GM21528 (cell line): Measurements from ENCODE around the gene BANP.
"Not testable (repeated sequence)": the region's sequence is repeated elsewhere in the genome, so short reads cannot be mapped to it uniquely, and the experiment has no call there.

Experiments used
- ATAC-seq: cut with Tn5 transposase; IDR thresholded peaks from one replicate; pipeline ENCODE4 v1.9.1; 2021; ENCODE audit warnings: mild to moderate bottlenecking, moderate library complexity; ENCODE audit not compliant: unreplicated experiment, low FRiP score

BANP gene

GRCh38 chr16:87926246-87927194 is 24.7 kb upstream of the BANP start:
- ATAC-seq = no peak

- no peak for ATAC-seq
These were observed 24.1 kb upstream of the BANP start for GRCh38 chr16:87927195-87927562.

GRCh38 chr16:87929986-87930385 is 21.2 kb upstream of the BANP start:
- no peak for ATAC-seq

- no peak for ATAC-seq
These were observed 20.8 kb upstream of the BANP start for GRCh38 chr16:87930456-87930855.

GRCh38 chr16:87931504-87931903 is 19.7 kb upstream of the BANP start:
- ATAC-seq = no peak

GRCh38 chr16:87932475-87933139 is 18.6 kb upstream of the BANP start:
- not testable (repeated sequence) for ATAC-seq

GRCh38 chr16:87933140-87933495 is 18.1 kb upstream of the BANP start:
- ATAC-seq = no peak

- not testable (repeated sequence) for ATAC-seq
These were observed 16.3 kb upstream of the BANP start for GRCh38 chr16:87934752-87935425.

- ATAC-seq = not testable (repeated sequence)
These were observed 15.2 kb upstream of the BANP start for GRCh38 chr16:87936016-87936374.

GRCh38 chr16:87936375-87937230 is 14.6 kb upstream of the BANP start, which contains the start of gene CA5A:
TSS of gene CA5A (minus strand) at chr16:87936529. CDS start at chr16:87936450, 79 bp downstream.
- no peak for ATAC-seq

- ATAC-seq = not testable (repeated sequence)
These were observed 14.0 kb upstream of the BANP start for GRCh38 chr16:87937231-87937542.

GRCh38 chr16:87938412-87938949 is 12.8 kb upstream of the BANP start:
- ATAC-seq = no peak

- no peak for ATAC-seq
These were observed 11.4 kb upstream of the BANP start for GRCh38 chr16:87939562-87940423.

GRCh38 chr16:87942680-87943079 is 8.6 kb upstream of the BANP start:
- no peak for ATAC-seq

GRCh38 chr16:87945351-87946042 is 5.7 kb upstream of the BANP start:
- no peak for ATAC-seq

GRCh38 chr16:87946596-87947347 is 4.5 kb upstream of the BANP start:
- no peak for ATAC-seq

GRCh38 chr16:87947356-87948118 is 3.7 kb upstream of the BANP start:
- ATAC-seq = no peak
